NB4 (cell line): ENCODE measurements around the gene EPAS1.

Experiments
- CTCF ChIP-seq: IDR thresholded peaks from one replicate; pipeline ENCODE4 v1.5.1; 2012; ENCODE audit warnings: low read depth, low read length
- MAX ChIP-seq: IDR thresholded peaks from 2 replicates; pipeline ENCODE4 v1.6.1; 2011; ENCODE audit warnings: low read depth, low read length
- MYC ChIP-seq: IDR thresholded peaks from 2 replicates; pipeline ENCODE4 v1.6.1; 2011; ENCODE audit warnings: low read depth, low read length
- POLR2A ChIP-seq: IDR thresholded peaks from 2 replicates; pipeline ENCODE4 v1.6.1; 2011; ENCODE audit warnings: mild to moderate bottlenecking; ENCODE audit not compliant: insufficient read length; ENCODE audit errors: extremely low read depth

- TF ChIP-seq CTCF (no peak), POLR2A (no peak), MAX (no peak), MYC (no peak)
Observed at GRCh38 chr2:46361920-46362666, 64.9 kb downstream of the EPAS1 start.
